Keratinocyte (primary cell): ENCODE data around the gene HMCN1.

Source experiments
- EZH2 ChIP-seq: IDR thresholded peaks from one replicate; pipeline ENCODE4 v1.6.1; 2012; ENCODE audit warnings: inconsistent platforms, mild to moderate bottlenecking, low read length, moderate library complexity
- TF ChIP-seq, protein P1 (sequence below), 3 experiments: IDR thresholded peaks in 1 of 3; conservative IDR thresholded peaks in 1 of 3; optimal IDR thresholded peaks in 1 of 3; 2 replicates in 2 of 3; 3 replicates in 1 of 3; pipeline versions ENCODE3 to v1.5.1; 2011; ENCODE audit warnings: low read length in 3 of 3, mild to moderate bottlenecking in 3 of 3, moderate library complexity in 2 of 3, control low read depth in 1 of 3, inconsistent platforms in 1 of 3; ENCODE audit not compliant: insufficient read depth in 2 of 3; ENCODE audit errors: extremely low read depth in 1 of 3

DNA sequence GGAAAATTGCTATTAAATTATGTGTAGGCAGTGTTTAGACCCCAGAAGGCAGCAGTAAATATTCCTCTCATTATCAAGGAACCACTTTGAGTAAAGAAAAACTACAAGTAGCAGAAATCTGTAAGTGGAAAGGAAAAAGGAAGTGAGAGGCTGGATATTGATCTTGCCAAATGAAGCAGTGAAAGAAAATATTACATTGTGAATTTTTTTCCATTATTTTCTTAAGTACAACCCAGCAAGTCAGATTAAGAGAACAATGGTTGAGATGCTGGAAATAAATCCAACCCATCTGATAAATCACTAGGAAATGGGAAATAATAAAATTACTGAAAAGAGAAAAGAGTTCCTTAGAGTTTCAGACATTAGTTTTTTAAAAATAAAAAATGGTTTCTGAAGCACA is 106.7 kb downstream of the HMCN1 start:
- TF ChIP-seq, protein P1, sequence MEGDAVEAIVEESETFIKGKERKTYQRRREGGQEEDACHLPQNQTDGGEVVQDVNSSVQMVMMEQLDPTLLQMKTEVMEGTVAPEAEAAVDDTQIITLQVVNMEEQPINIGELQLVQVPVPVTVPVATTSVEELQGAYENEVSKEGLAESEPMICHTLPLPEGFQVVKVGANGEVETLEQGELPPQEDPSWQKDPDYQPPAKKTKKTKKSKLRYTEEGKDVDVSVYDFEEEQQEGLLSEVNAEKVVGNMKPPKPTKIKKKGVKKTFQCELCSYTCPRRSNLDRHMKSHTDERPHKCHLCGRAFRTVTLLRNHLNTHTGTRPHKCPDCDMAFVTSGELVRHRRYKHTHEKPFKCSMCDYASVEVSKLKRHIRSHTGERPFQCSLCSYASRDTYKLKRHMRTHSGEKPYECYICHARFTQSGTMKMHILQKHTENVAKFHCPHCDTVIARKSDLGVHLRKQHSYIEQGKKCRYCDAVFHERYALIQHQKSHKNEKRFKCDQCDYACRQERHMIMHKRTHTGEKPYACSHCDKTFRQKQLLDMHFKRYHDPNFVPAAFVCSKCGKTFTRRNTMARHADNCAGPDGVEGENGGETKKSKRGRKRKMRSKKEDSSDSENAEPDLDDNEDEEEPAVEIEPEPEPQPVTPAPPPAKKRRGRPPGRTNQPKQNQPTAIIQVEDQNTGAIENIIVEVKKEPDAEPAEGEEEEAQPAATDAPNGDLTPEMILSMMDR (optimal IDR thresholded peaks at IDR 0.05 in 1 of 3, IDR thresholded peaks at IDR 0.05 in 1 of 3, conservative IDR thresholded peaks at IDR 0.05 in 1 of 3; ENCODE audit: extremely low read depth in 1 of 3, insufficient read depth in 2 of 3, low read length in 3 of 3): no peak
- no peak for TF ChIP-seq EZH2
